Suprapubic skin (tissue), 4 donors: ENCODE data around the gene CMYA5. TPM values are rescaled to one million over a fixed set of nuclear protein-coding genes. Genes with fewer than 3 reads are reported as not detected.

Experiments
- DNase-seq, 2 donors: peaks; one replicate each; pipeline ENCODE4 v3.0.0-alpha.2; 2019; ENCODE audit warnings: low spot score in 2 of 2
- H3K27ac ChIP-seq: fragments of 200-600 bp; sonication (generic); one replicate; pipeline ENCODE4 v1.5.1; 2019
- H3K27me3 ChIP-seq: fragments of 200-600 bp; sonication (generic); one replicate; pipeline ENCODE4 v1.5.1; 2019
- H3K36me3 ChIP-seq: fragments of 200-600 bp; sonication (generic); one replicate; pipeline ENCODE4 v1.5.1; 2019
- H3K4me1 ChIP-seq: fragments of 200-600 bp; sonication (generic); one replicate; pipeline ENCODE4 v1.5.1; 2019
- H3K4me3 ChIP-seq: fragments of 200-600 bp; sonication (generic); one replicate; pipeline ENCODE4 v1.5.1; 2019; ENCODE audit warnings: mild to moderate bottlenecking
- H3K9me3 ChIP-seq: fragments of 200-600 bp; sonication (generic); one replicate; pipeline ENCODE4 v1.5.1; 2019
- EP300 ChIP-seq: sonication (generic); formaldehyde crosslinking; IDR thresholded peaks from one replicate; pipeline ENCODE4 v1.6.1; 2017; ENCODE audit warnings: antibody characterized with exemption
- POLR2A ChIP-seq, 2 donors: fragments of 450-650 bp; IDR thresholded peaks; one replicate each; pipeline ENCODE4 v1.6.1; 2017; ENCODE audit warnings: antibody characterized with exemption in 2 of 2, mild to moderate bottlenecking in 2 of 2, moderate library complexity in 2 of 2
- POLR2AphosphoS5 ChIP-seq, 3 donors: sonication (generic); formaldehyde crosslinking; IDR thresholded peaks; one replicate each; pipeline ENCODE4 v1.6.1; 2017; ENCODE audit warnings: antibody characterized with exemption in 3 of 3
- WGBS: methylation state at CpG from one replicate; pipeline ENCODE4 v1.1.5; 2018; 5-methylcytosine and 5-hydroxymethylcytosine counted together
- total RNA-seq, 4 donors: library from RNA; depleted of rRNA; stranded (reverse); fragments of >200 nt; gene quantifications; one replicate each; pipeline ENCODE4 v1.1.0, GENCODE V29; 2016
- TF ChIP-seq, protein P1 (sequence below), 2 donors: fragments of 200-600 bp in 1 of 2; fragments of 450-650 bp in 1 of 2; sonication (generic) in 1 of 2; IDR thresholded peaks; one replicate each; pipeline ENCODE4 v1.5.1; 2016 to 2019; ENCODE audit warnings: antibody characterized with exemption in 2 of 2, mild to moderate bottlenecking in 1 of 2, moderate library complexity in 1 of 2

CMYA5 gene
- total RNA-seq, 4 donors from 2014 or later = 8.1 to 24.9 (median 10.4) TPM

DNA sequence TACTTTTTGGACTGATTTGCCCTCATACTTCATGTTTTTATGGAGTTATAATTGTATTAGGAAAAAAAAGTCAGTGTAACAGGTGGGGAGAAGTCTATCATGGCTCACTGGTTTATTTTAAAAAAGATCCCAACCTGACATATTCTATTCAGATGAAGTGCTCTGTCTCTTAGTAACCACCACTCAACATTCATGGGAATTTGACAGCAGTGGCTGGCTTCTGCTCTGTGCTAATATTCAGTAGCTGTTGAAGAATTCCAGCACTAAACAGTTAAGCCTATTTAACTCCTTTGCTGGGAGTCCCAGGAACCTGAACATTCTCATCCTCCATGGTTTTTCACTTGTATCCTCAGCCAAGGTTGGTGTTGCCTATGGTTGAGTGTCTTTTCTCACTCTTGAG, 23.1 kb downstream of the CMYA5 start:
- Histone ChIP-seq H3K36me3 (no peaks in the 10 kb centered on the region), H3K4me1 (no peaks in the 10 kb centered on the region), H3K4me3 (no peak overlapping the region), H3K9me3 (no peaks in the 10 kb centered on the region), H3K27me3 (no peaks in the 10 kb centered on the region), H3K27ac (no peak overlapping the region)
- DNase-seq = no peak
- no peak for TF ChIP-seq POLR2AphosphoS5 (IDR thresholded peaks at IDR 0.05)
- TF ChIP-seq POLR2A (IDR thresholded peaks at IDR 0.05) = no peak
- TF ChIP-seq, protein P1, sequence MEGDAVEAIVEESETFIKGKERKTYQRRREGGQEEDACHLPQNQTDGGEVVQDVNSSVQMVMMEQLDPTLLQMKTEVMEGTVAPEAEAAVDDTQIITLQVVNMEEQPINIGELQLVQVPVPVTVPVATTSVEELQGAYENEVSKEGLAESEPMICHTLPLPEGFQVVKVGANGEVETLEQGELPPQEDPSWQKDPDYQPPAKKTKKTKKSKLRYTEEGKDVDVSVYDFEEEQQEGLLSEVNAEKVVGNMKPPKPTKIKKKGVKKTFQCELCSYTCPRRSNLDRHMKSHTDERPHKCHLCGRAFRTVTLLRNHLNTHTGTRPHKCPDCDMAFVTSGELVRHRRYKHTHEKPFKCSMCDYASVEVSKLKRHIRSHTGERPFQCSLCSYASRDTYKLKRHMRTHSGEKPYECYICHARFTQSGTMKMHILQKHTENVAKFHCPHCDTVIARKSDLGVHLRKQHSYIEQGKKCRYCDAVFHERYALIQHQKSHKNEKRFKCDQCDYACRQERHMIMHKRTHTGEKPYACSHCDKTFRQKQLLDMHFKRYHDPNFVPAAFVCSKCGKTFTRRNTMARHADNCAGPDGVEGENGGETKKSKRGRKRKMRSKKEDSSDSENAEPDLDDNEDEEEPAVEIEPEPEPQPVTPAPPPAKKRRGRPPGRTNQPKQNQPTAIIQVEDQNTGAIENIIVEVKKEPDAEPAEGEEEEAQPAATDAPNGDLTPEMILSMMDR (IDR thresholded peaks at IDR 0.05) = no peak
- TF ChIP-seq EP300 = no peak

GRCh38 chr5:79713727-79714126, 24.1 kb downstream of the CMYA5 start:
- no peaks in the 10 kb centered on the region for H3K4me1 ChIP-seq
- H3K27ac ChIP-seq = no peak overlapping the region
- no peak for DNase-seq
- H3K36me3 ChIP-seq = no peaks in the 10 kb centered on the region
- TF ChIP-seq POLR2AphosphoS5 (IDR thresholded peaks at IDR 0.05) = no peak
- TF ChIP-seq POLR2A (IDR thresholded peaks at IDR 0.05) = no peak
- 92% methylated on average over 7 of the region's 7 CpGs for WGBS
- H3K4me3 ChIP-seq = no peak overlapping the region
- no peaks in the 10 kb centered on the region for H3K9me3 ChIP-seq
- no peaks in the 10 kb centered on the region for H3K27me3 ChIP-seq

- Histone ChIP-seq H3K4me3 (no peak overlapping the region), H3K4me1 (no peaks in the 10 kb centered on the region), H3K9me3 (peaks cover 11% of the 10 kb centered on the region), H3K27ac (no peak overlapping the region), H3K36me3 (no peaks in the 10 kb centered on the region), H3K27me3 (no peaks in the 10 kb centered on the region)
- 59% methylated on average over 1 of the region's 1 CpG for WGBS
- no peak for DNase-seq
- TF ChIP-seq POLR2AphosphoS5 (IDR thresholded peaks at IDR 0.05) (no peak), POLR2A (IDR thresholded peaks at IDR 0.05) (no peak), EP300 (no peak)
- TF ChIP-seq, protein P1 (IDR thresholded peaks at IDR 0.05) = no peak
These were observed 27.2 kb downstream of the CMYA5 start for GRCh38 chr5:79716839-79717238.

DNA sequence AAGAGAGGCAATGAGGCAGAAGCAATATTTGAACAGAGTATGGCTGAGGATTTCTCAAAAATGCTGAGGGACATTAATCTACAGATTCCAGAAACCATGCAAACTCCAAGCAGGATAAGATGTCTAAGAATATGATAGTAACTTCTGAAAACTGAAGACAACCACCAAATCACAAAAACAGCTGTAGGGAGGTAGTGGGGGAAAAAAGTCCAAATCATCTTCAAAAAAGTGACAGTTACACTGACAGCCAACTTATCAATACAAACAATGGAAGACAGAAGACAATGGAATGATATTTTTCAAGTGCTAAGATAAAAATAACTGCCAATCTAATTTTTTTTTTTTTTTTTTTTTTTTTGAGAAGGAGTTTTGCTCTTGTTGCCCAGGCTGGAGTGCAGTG, 30.5 kb downstream of the CMYA5 start:
- no peak overlapping the region for H3K27ac ChIP-seq
- H3K9me3 ChIP-seq = peaks cover 11% of the 10 kb centered on the region
- H3K4me3 ChIP-seq = no peak overlapping the region
- H3K4me1 ChIP-seq = no peaks in the 10 kb centered on the region
- H3K27me3 ChIP-seq = no peaks in the 10 kb centered on the region
- TF ChIP-seq POLR2AphosphoS5 (IDR thresholded peaks at IDR 0.05) (no peak), EP300 (no peak), POLR2A (IDR thresholded peaks at IDR 0.05) (no peak)
- TF ChIP-seq, protein P1 (IDR thresholded peaks at IDR 0.05) = no peak
- DNase-seq = no peak
- H3K36me3 ChIP-seq = no peaks in the 10 kb centered on the region

DNA sequence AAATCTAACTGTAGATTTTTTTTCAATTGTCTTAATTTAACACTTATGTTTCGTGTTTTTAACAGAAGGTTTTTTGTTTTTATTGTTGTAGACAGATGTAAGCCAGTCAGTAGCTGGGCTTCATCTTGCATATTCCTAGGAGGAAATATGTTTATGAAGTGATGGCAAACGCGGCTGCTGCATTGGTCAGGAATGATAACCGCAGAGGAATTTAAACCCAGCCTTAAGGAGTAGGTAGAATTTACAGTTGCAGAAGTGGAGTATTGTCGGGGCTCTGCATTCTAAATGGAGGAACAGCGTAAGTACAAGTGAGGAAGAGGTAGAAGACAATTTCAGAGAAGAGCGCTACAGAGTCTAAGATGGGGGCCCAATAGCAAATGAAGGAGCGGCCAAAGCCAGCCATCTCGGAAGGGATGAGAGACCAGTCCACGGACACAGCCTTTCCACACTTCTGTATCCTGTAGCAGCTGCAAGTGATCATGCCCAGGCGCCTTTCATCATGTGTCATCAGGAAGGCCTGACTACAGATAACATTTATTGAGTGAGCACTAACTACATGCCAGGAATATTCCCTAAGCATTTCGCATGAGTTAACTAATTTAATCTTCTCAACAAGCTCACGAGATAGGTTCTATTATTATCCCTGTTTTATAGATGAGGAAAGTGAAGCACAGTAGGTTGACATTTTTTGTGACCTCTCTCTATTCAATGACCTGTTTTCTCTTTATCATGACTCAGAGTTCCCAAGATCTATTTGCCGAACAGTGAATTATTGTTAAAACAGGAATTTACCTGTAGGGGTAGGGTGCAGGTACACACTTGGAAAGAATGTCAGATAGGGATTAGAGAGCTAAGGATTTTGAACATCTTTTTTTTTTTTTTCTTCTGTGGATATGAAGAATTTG, 38.1 kb downstream of the CMYA5 start:
- DNase-seq = no peak
- TF ChIP-seq EP300 = no peak
- TF ChIP-seq, protein P1 (IDR thresholded peaks at IDR 0.05) = no peak
- no peak for TF ChIP-seq POLR2A (IDR thresholded peaks at IDR 0.05)
- TF ChIP-seq POLR2AphosphoS5 (IDR thresholded peaks at IDR 0.05) = no peak
- no peaks in the 10 kb centered on the region for H3K36me3 ChIP-seq
- no peak overlapping the region for H3K4me3 ChIP-seq
- no peaks in the 10 kb centered on the region for H3K4me1 ChIP-seq
- no peaks in the 10 kb centered on the region for H3K9me3 ChIP-seq
- 82% methylated on average over 14 of the region's 14 CpGs for WGBS
- H3K27ac ChIP-seq = no peak overlapping the region
- no peaks in the 10 kb centered on the region for H3K27me3 ChIP-seq
